Measurements from ENCODE around the gene TBX1.

DNA sequence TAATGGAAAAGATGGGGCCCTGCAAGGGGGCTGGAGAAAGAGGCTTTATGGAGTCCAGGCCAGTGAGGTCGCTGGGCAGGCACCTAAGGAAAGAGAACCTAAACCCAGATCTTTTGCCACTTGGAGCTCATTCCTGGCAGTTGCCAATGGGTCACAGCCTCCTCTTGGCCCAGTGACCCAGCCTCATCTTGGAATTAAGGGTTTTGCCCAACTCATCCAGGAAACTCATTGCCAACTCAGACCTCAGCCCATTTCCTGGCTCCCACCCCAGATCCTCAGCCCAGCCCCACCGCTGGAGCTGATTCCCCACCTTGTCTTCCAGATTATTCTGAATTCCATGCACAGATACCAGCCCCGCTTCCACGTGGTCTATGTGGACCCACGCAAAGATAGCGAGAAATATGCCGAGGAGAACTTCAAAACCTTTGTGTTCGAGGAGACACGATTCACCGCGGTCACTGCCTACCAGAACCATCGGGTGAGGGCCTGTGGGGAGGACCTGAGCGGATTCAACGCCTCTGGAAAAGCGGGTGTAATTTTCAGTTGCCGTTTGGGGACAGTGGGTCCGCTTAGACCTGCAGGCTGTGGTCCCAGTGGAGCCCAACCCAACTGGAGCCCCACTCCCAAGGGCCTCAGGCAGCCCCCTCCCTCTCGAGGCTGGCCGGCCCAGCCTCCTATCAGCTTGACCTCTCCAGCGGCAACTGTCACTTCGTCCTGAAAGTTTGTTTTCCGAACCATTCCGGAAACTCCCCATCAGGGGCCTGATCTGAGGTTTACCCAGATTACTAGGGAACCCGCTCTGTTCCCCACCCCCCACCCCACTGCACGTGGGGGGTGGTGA, 4.3 kb downstream of the TBX1 start:
- no peak for TF ChIP-seq POLR2A (IDR thresholded peaks at IDR 0.05)
- TF ChIP-seq, protein P1, sequence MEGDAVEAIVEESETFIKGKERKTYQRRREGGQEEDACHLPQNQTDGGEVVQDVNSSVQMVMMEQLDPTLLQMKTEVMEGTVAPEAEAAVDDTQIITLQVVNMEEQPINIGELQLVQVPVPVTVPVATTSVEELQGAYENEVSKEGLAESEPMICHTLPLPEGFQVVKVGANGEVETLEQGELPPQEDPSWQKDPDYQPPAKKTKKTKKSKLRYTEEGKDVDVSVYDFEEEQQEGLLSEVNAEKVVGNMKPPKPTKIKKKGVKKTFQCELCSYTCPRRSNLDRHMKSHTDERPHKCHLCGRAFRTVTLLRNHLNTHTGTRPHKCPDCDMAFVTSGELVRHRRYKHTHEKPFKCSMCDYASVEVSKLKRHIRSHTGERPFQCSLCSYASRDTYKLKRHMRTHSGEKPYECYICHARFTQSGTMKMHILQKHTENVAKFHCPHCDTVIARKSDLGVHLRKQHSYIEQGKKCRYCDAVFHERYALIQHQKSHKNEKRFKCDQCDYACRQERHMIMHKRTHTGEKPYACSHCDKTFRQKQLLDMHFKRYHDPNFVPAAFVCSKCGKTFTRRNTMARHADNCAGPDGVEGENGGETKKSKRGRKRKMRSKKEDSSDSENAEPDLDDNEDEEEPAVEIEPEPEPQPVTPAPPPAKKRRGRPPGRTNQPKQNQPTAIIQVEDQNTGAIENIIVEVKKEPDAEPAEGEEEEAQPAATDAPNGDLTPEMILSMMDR (IDR thresholded peaks at IDR 0.05) = no peak

Data from uterus (tissue), 2 donors.